Measurements from ENCODE around the gene DOCK4.

Gene DOCK4

DNA sequence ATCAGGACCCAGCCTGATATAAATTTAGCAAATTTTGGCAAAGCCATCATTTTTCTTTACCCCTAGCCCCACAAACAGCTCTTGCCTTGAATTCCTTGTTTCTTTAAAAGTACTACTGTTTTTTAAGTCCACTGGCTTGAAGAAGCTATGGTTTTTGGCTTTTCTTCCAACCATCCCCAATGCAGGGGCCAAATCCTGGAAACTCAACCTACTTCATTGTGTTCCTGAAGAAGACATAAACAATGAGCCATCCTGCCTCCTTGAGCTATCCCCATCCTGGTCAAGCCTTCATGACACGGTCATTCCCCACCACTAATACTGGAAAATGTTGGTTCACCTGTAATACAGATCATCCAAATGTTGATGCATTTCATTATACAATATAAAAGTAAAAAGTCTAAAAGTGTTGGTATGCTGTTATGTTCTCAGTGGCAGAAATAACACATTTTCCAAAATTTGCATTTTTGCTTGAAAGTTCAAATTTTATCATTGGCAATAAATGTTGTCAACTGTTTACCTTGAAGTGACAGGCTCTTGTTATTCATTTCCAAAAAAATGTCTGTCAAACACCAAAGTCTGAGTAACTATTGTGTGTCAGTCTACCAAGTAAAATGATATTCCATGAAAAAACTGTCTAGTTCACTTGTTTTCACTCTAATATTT is 92.2 kb downstream of the DOCK4 start:
- H3K79me2 ChIP-seq (ENCODE audit: insufficient read depth, low read length): no peaks in the 10 kb centered on the region
- H4K20me1 ChIP-seq (ENCODE audit: insufficient read depth, low read length, poor library complexity, severe bottlenecking): no peaks in the 10 kb centered on the region
- H3K4me2 ChIP-seq (ENCODE audit: low read depth, low read length, poor library complexity, severe bottlenecking): no peak overlapping the region

GRCh38 chr7:112112822-112113255 is 93.4 kb downstream of the DOCK4 start:
- H4K20me1 ChIP-seq (ENCODE audit: insufficient read depth, low read length, poor library complexity, severe bottlenecking): no peaks in the 10 kb centered on the region
- no peak overlapping the region for H2AFZ ChIP-seq (ENCODE audit: low read length)
- TF ChIP-seq CTCF (conservative IDR thresholded peaks at IDR 0.05; ENCODE audit: low read length) (no peak), EZH2phosphoT487 (IDR thresholded peaks at IDR 0.05; ENCODE audit: borderline replicate concordance) (no peak)
- no peaks in the 10 kb centered on the region for H3K4me1 ChIP-seq (ENCODE audit: insufficient read depth, low read length, poor library complexity, severe bottlenecking)
- H3K4me2 ChIP-seq (ENCODE audit: low read depth, low read length, poor library complexity, severe bottlenecking): no peak overlapping the region
- H3K36me3 ChIP-seq (ENCODE audit: insufficient read depth, low read length): no peaks in the 10 kb centered on the region
- no peaks in the 10 kb centered on the region for H3F3A ChIP-seq (ENCODE audit: low read depth)
- H3K9ac ChIP-seq (ENCODE audit: low read depth, low read length, poor library complexity, severe bottlenecking): no peak overlapping the region
- no peaks in the 10 kb centered on the region for H3K9me3 ChIP-seq (ENCODE audit: insufficient read depth, low read depth, low read length)
- H3K4me3 ChIP-seq (ENCODE audit: low read length, poor library complexity, severe bottlenecking): no peak overlapping the region
- H3K79me2 ChIP-seq (ENCODE audit: insufficient read depth, low read length): no peaks in the 10 kb centered on the region
- H3K9me2 ChIP-seq (replicated peaks; ENCODE audit: low read depth, low read length): no peaks in the 10 kb centered on the region
- H3K27me3 ChIP-seq (ENCODE audit: insufficient read depth, low read length, poor library complexity, severe bottlenecking): no peaks in the 10 kb centered on the region

More for the DNA sequence above, 92.2 kb downstream of the DOCK4 start:
- Histone ChIP-seq H3K9me2 (replicated peaks; ENCODE audit: low read depth, low read length) (no peaks in the 10 kb centered on the region), H3K9ac (ENCODE audit: low read depth, low read length, poor library complexity, severe bottlenecking) (no peak overlapping the region), H3F3A (ENCODE audit: low read depth) (no peaks in the 10 kb centered on the region), H3K27me3 (ENCODE audit: insufficient read depth, low read length, poor library complexity, severe bottlenecking) (no peaks in the 10 kb centered on the region), H3K4me1 (ENCODE audit: insufficient read depth, low read length, poor library complexity, severe bottlenecking) (no peaks in the 10 kb centered on the region), H3K36me3 (ENCODE audit: insufficient read depth, low read length) (no peaks in the 10 kb centered on the region), H3K4me3 (ENCODE audit: low read length, poor library complexity, severe bottlenecking) (no peak overlapping the region), H2AFZ (ENCODE audit: low read length) (no peak overlapping the region), H3K9me3 (ENCODE audit: insufficient read depth, low read depth, low read length) (no peaks in the 10 kb centered on the region)
- TF ChIP-seq CTCF (conservative IDR thresholded peaks at IDR 0.05; ENCODE audit: low read length) (no peak), EZH2phosphoT487 (IDR thresholded peaks at IDR 0.05; ENCODE audit: borderline replicate concordance) (no peak)

- no peaks in the 10 kb centered on the region for H3K9me3 ChIP-seq (ENCODE audit: insufficient read depth, low read depth, low read length)
- no peak for TF ChIP-seq EZH2phosphoT487 (IDR thresholded peaks at IDR 0.05; ENCODE audit: borderline replicate concordance)
- TF ChIP-seq CTCF (conservative IDR thresholded peaks at IDR 0.05; ENCODE audit: low read length): no peak
- H3K4me1 ChIP-seq (ENCODE audit: insufficient read depth, low read length, poor library complexity, severe bottlenecking): peaks cover 6% of the 10 kb centered on the region
- no peaks in the 10 kb centered on the region for H3K27me3 ChIP-seq (ENCODE audit: insufficient read depth, low read length, poor library complexity, severe bottlenecking)
- H4K20me1 ChIP-seq (ENCODE audit: insufficient read depth, low read length, poor library complexity, severe bottlenecking): no peaks in the 10 kb centered on the region
- H3K36me3 ChIP-seq (ENCODE audit: insufficient read depth, low read length): no peaks in the 10 kb centered on the region
- H2AFZ ChIP-seq (ENCODE audit: low read length): no peak overlapping the region
- H3K4me2 ChIP-seq (ENCODE audit: low read depth, low read length, poor library complexity, severe bottlenecking): no peak overlapping the region
- no peaks in the 10 kb centered on the region for H3F3A ChIP-seq (ENCODE audit: low read depth)
- H3K9ac ChIP-seq (ENCODE audit: low read depth, low read length, poor library complexity, severe bottlenecking): no peak overlapping the region
- no peaks in the 10 kb centered on the region for H3K9me2 ChIP-seq (replicated peaks; ENCODE audit: low read depth, low read length)
- no peak overlapping the region for H3K4me3 ChIP-seq (ENCODE audit: low read length, poor library complexity, severe bottlenecking)
- H3K79me2 ChIP-seq (ENCODE audit: insufficient read depth, low read length): no peaks in the 10 kb centered on the region
These were observed 95.5 kb downstream of the DOCK4 start for GRCh38 chr7:112110651-112111050.
